Measurements from ENCODE around the gene TMC6.
A peak's percentile ranks its signal among the peaks of the same experiment; 100 is the strongest.

TMC6 gene

GRCh38 chr17:78134899-78135385 lies 6.4 kb upstream of the TMC6 start:
- no peak for DNase-seq

- peak; percentile 33 to 66 (median 54) for DNase-seq
These were observed 5.7 kb upstream of the TMC6 start for GRCh38 chr17:78133971-78134898.

- DNase-seq = no peak
These were observed 4.8 kb upstream of the TMC6 start for GRCh38 chr17:78133179-78133951.

GRCh38 chr17:78132767-78133178 lies 4.2 kb upstream of the TMC6 start:
- no peak for DNase-seq

GRCh38 chr17:78132084-78132676 lies 3.6 kb upstream of the TMC6 start:
- DNase-seq = peak in 2 of 3 experiments; percentile 34 to 43

- peak in 2 of 3 experiments; percentile 33 to 43 for DNase-seq
These were observed 2.9 kb upstream of the TMC6 start for GRCh38 chr17:78131172-78132083.

GRCh38 chr17:78130437-78131101 lies 2.0 kb upstream of the TMC6 start, which contains the start of gene TMC8:
Gene TMC8, plus strand, starts transcription at chr17:78130771. Its CDS starts 818 bp downstream, at chr17:78131589.
- DNase-seq = peak in 1 of 3 experiments; percentile 19

- DNase-seq = no peak
These were observed 1.5 kb upstream of the TMC6 start for GRCh38 chr17:78130090-78130436.

- no peak for DNase-seq
These were observed 965 bp upstream of the TMC6 start for GRCh38 chr17:78129351-78130089.

GRCh38 chr17:78127888-78128550 lies 536 bp downstream of the TMC6 start:
- DNase-seq = peak in 2 of 3 experiments; percentile 53 to 57

- DNase-seq = no peak
These were observed 1.2 kb downstream of the TMC6 start for GRCh38 chr17:78127239-78127887.

- DNase-seq = no peak
These were observed 1.7 kb downstream of the TMC6 start for GRCh38 chr17:78126895-78127238.

- no peak for DNase-seq
These were observed 2.3 kb downstream of the TMC6 start for GRCh38 chr17:78125976-78126894.

- DNase-seq = no peak
These were observed 3.2 kb downstream of the TMC6 start for GRCh38 chr17:78125138-78125913.

- no peak for DNase-seq
These were observed 3.8 kb downstream of the TMC6 start for GRCh38 chr17:78124836-78125137.

GRCh38 chr17:78124081-78124835 lies 4.3 kb downstream of the TMC6 start:
- no peak for DNase-seq

- no peak for DNase-seq
These were observed 5.2 kb downstream of the TMC6 start for GRCh38 chr17:78123258-78123929.
